ENCODE data around the gene LATS1.
"Not testable (repeated sequence)": the region's sequence is repeated elsewhere in the genome, so short reads cannot be mapped to it uniquely, and the experiment has no call there.

LATS1 gene

DNA sequence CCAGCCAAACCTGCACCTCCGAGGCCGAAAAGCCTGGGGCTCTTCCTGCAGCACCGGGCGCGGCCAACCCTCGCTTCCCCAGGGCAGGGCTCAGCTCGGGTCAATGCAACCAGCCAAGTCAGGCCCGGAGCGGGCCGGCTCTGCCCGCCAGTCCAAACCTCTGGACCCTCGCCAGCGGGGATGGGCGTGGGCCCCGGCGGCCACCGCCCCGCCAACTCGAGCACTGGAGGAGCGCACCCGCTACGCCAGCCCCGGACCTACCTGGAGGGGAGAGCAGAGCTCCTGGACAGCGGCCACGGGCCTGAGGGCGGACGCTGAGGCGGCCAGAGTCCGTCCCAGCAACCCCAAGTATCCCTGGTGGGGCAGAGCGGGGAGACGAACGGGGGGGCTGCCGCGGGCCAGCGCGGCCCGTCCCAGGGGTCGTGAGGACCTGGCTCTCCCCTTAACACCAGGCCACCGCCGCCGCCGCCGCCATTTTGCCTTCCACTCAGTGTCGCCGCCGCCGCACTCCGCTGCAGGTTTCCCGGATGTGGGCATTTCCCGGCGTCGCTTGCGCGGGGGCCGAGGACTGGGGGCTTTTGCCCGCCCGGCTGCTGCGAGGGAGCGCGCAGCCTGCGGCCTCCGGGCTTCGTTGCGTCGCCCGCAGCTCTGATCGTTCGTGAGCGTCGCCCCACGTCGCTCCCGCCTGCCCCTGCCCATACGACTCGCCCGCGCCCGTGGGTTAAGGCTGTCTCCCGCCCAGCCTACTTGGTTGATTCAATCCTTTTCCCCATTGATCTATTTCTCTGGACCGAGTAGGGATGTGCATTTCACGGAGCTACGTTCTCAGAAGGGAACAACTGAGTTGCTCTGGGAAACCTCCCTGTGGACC, at the start of gene LATS1:
Gene LATS1, minus strand, starts transcription at position 514 of the 871 bp plus-strand sequence. CDS start 15,975 bp downstream, outside the sequence.
- Histone ChIP-seq H3K27ac (ENCODE audit: low read length) (peak within 1 kb of the TSS; percentile 99), H3K9me3 (ENCODE audit: control insufficient read depth in 2 of 2, low read length in 2 of 2) (no peaks in the 10 kb centered on the region), H3K9ac (ENCODE audit: low read length in 2 of 2) (peak within 1 kb of the TSS; percentile 95 to 99), H3K36me3 (ENCODE audit: control insufficient read depth in 2 of 2, insufficient read depth in 2 of 2, low read length in 2 of 2) (no peaks in the 10 kb centered on the region), H3K27me3 (ENCODE audit: control insufficient read depth in 1 of 2, insufficient read depth in 2 of 2, low read length in 2 of 2) (no peaks in the 10 kb centered on the region), H3K4me1 (ENCODE audit: control insufficient read depth, insufficient read depth, low read length) (peaks cover 2% of the 10 kb centered on the region), H3K4me3 (ENCODE audit: low read length in 2 of 2) (peak within 1 kb of the TSS; percentile 78 to 94)

DNA sequence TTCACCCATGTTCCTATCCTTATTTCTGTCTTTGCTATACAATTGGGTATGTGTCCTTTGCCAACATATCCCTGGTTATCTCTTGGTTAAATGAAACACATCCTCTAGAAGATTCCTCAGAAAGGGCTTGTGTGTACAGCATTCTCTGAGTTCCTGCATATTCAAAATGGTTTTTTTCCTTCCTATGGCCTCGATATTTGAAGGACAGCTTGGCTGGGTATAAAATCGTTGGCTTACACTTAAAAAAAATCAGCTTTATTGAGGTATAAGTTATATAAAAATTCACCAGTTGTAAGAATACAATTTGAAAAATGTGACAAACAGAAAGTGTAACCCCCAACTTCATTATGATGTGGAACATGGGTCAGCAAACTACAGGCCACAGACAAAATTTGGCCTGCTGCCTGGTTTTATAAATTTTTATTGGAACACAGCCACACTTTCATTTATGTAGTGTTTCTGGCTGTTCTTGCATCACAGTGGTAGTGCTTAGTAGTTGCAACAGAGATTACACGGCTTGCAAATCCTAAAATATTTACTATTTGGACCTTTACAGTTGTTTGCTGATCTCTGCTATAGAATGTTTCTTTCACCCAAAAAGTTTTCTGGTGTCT, 48.4 kb upstream of the LATS1 start:
- no peaks in the 10 kb centered on the region for H3K27me3 ChIP-seq (ENCODE audit: control insufficient read depth in 1 of 2, insufficient read depth in 2 of 2, low read length in 2 of 2)

DNA sequence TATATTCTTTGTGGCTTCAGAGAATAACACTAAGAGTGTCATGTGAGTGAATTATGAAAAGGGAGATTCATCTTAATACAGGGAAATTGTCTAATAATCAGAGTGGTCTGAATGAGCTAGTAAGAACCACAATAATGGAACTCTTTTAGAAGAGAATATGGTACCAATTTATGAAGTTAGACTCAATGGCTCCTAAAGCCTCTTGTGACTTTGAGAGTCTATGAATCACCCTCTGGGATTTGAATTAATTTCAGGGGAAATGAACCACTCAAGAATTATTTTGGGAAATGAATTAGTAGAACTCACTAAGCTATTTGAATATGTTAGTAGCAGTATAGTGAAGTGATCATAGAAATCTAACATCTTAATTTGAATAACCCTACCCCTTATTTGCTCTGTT, 46.0 kb upstream of the LATS1 start:
- H3K27ac ChIP-seq (ENCODE audit: low read length), result no peak overlapping the region
- H3K9ac ChIP-seq (ENCODE audit: low read length in 2 of 2), result no peak overlapping the region
- peaks cover 0 to 2% of the 10 kb centered on the region in 2 donors for H3K9me3 ChIP-seq (ENCODE audit: control insufficient read depth in 2 of 2, low read length in 2 of 2)
- H3K4me1 ChIP-seq (ENCODE audit: control insufficient read depth, insufficient read depth, low read length), result no peaks in the 10 kb centered on the region
- H3K27me3 ChIP-seq (ENCODE audit: control insufficient read depth in 1 of 2, insufficient read depth in 2 of 2, low read length in 2 of 2), result no peaks in the 10 kb centered on the region
- no peak overlapping the region for H3K4me3 ChIP-seq (ENCODE audit: low read length in 2 of 2)
- peaks cover 0 to 15% of the 10 kb centered on the region in 2 donors for H3K36me3 ChIP-seq (ENCODE audit: control insufficient read depth in 2 of 2, insufficient read depth in 2 of 2, low read length in 2 of 2)

More for the DNA sequence above, 48.4 kb upstream of the LATS1 start:
- no peak overlapping the region for H3K4me3 ChIP-seq (ENCODE audit: low read length in 2 of 2)
- H3K4me1 ChIP-seq (ENCODE audit: control insufficient read depth, insufficient read depth, low read length), result no peaks in the 10 kb centered on the region
- peaks cover 0 to 2% of the 10 kb centered on the region in 2 donors for H3K9me3 ChIP-seq (ENCODE audit: control insufficient read depth in 2 of 2, low read length in 2 of 2)
- no peak overlapping the region for H3K27ac ChIP-seq (ENCODE audit: low read length)
- H3K9ac ChIP-seq (ENCODE audit: low read length in 2 of 2), result no peak overlapping the region
- peaks cover 0 to 9% of the 10 kb centered on the region in 2 donors for H3K36me3 ChIP-seq (ENCODE audit: control insufficient read depth in 2 of 2, insufficient read depth in 2 of 2, low read length in 2 of 2)

DNA sequence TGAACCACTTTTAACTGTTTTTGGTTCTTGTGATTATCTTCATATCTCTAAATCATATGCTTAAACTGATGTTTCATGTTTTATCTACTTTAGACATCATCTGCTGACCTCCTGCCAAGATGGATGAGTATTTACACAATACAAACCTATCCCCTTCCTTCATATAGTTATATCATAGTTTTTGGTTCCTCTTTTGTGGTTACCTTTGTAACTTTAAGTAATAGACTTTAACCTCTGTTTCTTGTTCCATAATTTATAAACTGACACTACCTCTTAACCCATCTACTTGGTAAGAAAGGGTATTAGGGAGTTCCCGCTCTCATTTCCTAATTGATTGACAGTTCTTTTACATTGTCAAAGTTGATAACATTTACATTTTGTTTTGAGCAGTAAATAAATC, 43.5 kb upstream of the LATS1 start:
- Histone ChIP-seq H3K27ac (ENCODE audit: low read length) (no peak overlapping the region), H3K9me3 (ENCODE audit: control insufficient read depth in 2 of 2, low read length in 2 of 2) (peaks cover 0 to 2% of the 10 kb centered on the region in 2 donors), H3K36me3 (ENCODE audit: control insufficient read depth in 2 of 2, insufficient read depth in 2 of 2, low read length in 2 of 2) (peaks cover 0 to 11% of the 10 kb centered on the region in 2 donors), H3K4me3 (ENCODE audit: low read length in 2 of 2) (no peak overlapping the region), H3K4me1 (ENCODE audit: control insufficient read depth, insufficient read depth, low read length) (no peaks in the 10 kb centered on the region), H3K9ac (ENCODE audit: low read length in 2 of 2) (no peak overlapping the region), H3K27me3 (ENCODE audit: control insufficient read depth in 1 of 2, insufficient read depth in 2 of 2, low read length in 2 of 2) (no peaks in the 10 kb centered on the region)

DNA sequence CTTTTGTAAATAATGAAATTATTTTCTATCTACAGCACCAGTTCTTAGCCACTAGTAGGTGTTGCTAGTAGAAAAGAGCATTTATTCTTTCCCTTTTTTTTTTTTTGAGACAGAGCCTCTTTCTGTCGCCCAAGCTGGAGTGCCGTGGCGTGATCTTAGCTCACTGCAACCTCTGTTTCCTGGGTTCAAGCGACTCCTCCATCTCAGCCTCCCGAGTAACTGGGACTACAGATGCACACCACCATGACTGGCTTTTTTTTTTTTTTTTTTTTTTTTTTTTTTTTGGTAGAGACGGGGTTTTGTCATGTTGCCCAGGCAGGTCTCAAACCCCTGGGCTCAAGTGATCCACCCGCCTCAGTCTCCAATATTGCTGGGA, 38.3 kb upstream of the LATS1 start:
- H3K36me3 ChIP-seq (ENCODE audit: control insufficient read depth in 2 of 2, insufficient read depth in 2 of 2, low read length in 2 of 2), result peaks cover 0 to 6% of the 10 kb centered on the region in 2 donors
- H3K27me3 ChIP-seq (ENCODE audit: control insufficient read depth in 1 of 2, insufficient read depth in 2 of 2, low read length in 2 of 2), result no peaks in the 10 kb centered on the region
- H3K4me1 ChIP-seq (ENCODE audit: control insufficient read depth, insufficient read depth, low read length), result peaks cover 1% of the 10 kb centered on the region
- no peaks in the 10 kb centered on the region for H3K9me3 ChIP-seq (ENCODE audit: control insufficient read depth in 2 of 2, low read length in 2 of 2)
- no peak overlapping the region for H3K27ac ChIP-seq (ENCODE audit: low read length)
- no peak overlapping the region for H3K4me3 ChIP-seq (ENCODE audit: low read length in 2 of 2)
- no peak overlapping the region for H3K9ac ChIP-seq (ENCODE audit: low read length in 2 of 2)

- no peaks in the 10 kb centered on the region for H3K27me3 ChIP-seq (ENCODE audit: control insufficient read depth in 1 of 2, insufficient read depth in 2 of 2, low read length in 2 of 2)
- H3K27ac ChIP-seq (ENCODE audit: low read length), result no peak overlapping the region
- peaks cover 8% of the 10 kb centered on the region for H3K4me1 ChIP-seq (ENCODE audit: control insufficient read depth, insufficient read depth, low read length)
- no peaks in the 10 kb centered on the region for H3K9me3 ChIP-seq (ENCODE audit: control insufficient read depth in 2 of 2, low read length in 2 of 2)
- H3K36me3 ChIP-seq (ENCODE audit: control insufficient read depth in 2 of 2, insufficient read depth in 2 of 2, low read length in 2 of 2), result peaks cover 0 to 6% of the 10 kb centered on the region in 2 donors
- no peak overlapping the region for H3K9ac ChIP-seq (ENCODE audit: low read length in 2 of 2)
- no peak overlapping the region for H3K4me3 ChIP-seq (ENCODE audit: low read length in 2 of 2)
These were observed 37.7 kb upstream of the LATS1 start for GRCh38 chr6:149755300-149756260.

GRCh38 chr6:149754548-149754947, 36.6 kb upstream of the LATS1 start:
- H3K27ac ChIP-seq (ENCODE audit: low read length), result no peak overlapping the region
- no peaks in the 10 kb centered on the region for H3K27me3 ChIP-seq (ENCODE audit: control insufficient read depth in 1 of 2, insufficient read depth in 2 of 2, low read length in 2 of 2)
- no peaks in the 10 kb centered on the region for H3K9me3 ChIP-seq (ENCODE audit: control insufficient read depth in 2 of 2, low read length in 2 of 2)
- no peak overlapping the region for H3K9ac ChIP-seq (ENCODE audit: low read length in 2 of 2)
- no peak overlapping the region for H3K4me3 ChIP-seq (ENCODE audit: low read length in 2 of 2)
- no peaks in the 10 kb centered on the region for H3K36me3 ChIP-seq (ENCODE audit: control insufficient read depth in 2 of 2, insufficient read depth in 2 of 2, low read length in 2 of 2)
- H3K4me1 ChIP-seq (ENCODE audit: control insufficient read depth, insufficient read depth, low read length), result peaks cover 12% of the 10 kb centered on the region

DNA sequence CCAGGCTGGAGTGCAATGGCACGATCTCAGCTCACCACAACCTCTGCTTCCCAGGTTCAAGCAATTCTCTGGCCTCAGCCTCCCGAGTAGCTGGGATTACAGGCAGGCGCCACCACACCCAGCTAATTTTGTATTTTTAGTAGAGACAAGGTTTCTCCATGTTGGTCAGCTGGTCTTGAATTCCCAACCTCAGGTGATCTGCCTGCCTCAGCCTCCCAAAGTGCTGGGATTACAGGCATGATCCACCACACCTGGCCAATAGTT, 35.4 kb upstream of the LATS1 start:
- H3K4me3 ChIP-seq (ENCODE audit: low read length in 2 of 2); H3K27me3 ChIP-seq (ENCODE audit: control insufficient read depth in 1 of 2, insufficient read depth in 2 of 2, low read length in 2 of 2); H3K27ac ChIP-seq (ENCODE audit: low read length); H3K36me3 ChIP-seq (ENCODE audit: control insufficient read depth in 2 of 2, insufficient read depth in 2 of 2, low read length in 2 of 2); H3K9me3 ChIP-seq (ENCODE audit: control insufficient read depth in 2 of 2, low read length in 2 of 2); H3K9ac ChIP-seq (ENCODE audit: low read length in 2 of 2): not testable (repeated sequence)
- H3K4me1 ChIP-seq (ENCODE audit: control insufficient read depth, insufficient read depth, low read length), result peaks cover 12% of the 10 kb centered on the region

DNA sequence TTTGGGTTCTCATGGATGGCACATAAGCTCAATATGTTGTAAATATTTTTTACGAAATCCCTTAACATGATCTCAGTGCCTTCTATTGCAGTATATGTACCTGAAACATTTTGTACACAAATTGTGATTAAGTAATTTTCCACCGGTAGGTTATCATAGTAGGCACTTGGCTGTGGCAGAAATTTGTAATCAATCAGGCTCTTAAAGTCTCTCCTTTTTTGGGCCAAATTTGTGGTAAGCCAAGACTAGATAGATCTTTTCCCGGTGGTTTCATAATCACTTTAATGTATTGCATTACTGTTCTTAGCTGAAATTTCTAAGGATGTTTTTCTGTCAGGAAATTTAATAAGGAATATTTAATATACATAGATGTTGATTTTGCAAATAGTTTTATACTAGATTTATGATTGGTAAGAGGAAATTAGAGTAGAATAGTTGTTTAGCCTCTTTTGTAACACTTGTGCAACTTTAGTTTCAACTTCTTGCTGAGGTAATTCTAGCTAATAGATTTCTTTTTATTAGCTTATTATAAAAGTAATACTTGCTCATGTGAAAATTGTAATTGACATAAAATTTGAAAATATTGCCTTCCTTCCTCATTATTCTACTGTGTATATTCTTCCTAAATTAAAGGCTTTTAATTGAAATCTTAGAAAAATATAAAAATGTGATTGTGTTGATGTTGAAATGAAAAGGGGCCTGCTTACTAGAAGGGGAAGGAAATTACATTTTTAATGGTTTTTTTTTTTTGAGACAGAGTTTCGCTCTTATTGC, 34.9 kb upstream of the LATS1 start:
- H3K9me3 ChIP-seq (ENCODE audit: control insufficient read depth in 2 of 2, low read length in 2 of 2), result no peaks in the 10 kb centered on the region
- no peak overlapping the region for H3K9ac ChIP-seq (ENCODE audit: low read length in 2 of 2)
- H3K36me3 ChIP-seq (ENCODE audit: control insufficient read depth in 2 of 2, insufficient read depth in 2 of 2, low read length in 2 of 2), result no peaks in the 10 kb centered on the region
- peaks cover 12% of the 10 kb centered on the region for H3K4me1 ChIP-seq (ENCODE audit: control insufficient read depth, insufficient read depth, low read length)
- H3K4me3 ChIP-seq (ENCODE audit: low read length in 2 of 2), result no peak overlapping the region
- no peak overlapping the region for H3K27ac ChIP-seq (ENCODE audit: low read length)
- H3K27me3 ChIP-seq (ENCODE audit: control insufficient read depth in 1 of 2, insufficient read depth in 2 of 2, low read length in 2 of 2), result no peaks in the 10 kb centered on the region

DNA sequence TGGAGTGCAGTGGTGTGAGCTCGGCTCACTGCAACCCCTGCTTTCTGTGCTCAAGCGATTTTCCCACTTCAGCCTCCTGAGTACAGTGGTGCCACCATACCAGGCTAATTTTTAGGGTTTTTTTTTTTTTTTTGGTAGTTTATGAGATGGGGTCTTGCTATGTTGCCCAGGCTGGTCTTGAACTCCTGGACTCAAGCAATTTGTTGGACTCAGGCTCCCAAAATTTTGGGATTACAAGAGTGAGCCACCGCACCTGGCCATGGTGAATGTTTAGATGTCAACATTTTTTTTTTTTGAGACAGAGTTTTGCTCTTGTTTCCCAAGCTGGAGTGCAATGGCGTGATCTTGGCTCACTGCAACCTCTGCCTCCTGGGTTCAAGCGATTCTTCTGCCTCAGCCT, 34.0 kb upstream of the LATS1 start:
- H3K4me3 ChIP-seq (ENCODE audit: low read length in 2 of 2); H3K27me3 ChIP-seq (ENCODE audit: control insufficient read depth in 1 of 2, insufficient read depth in 2 of 2, low read length in 2 of 2); H3K9me3 ChIP-seq (ENCODE audit: control insufficient read depth in 2 of 2, low read length in 2 of 2); H3K27ac ChIP-seq (ENCODE audit: low read length); H3K9ac ChIP-seq (ENCODE audit: low read length in 2 of 2); H3K36me3 ChIP-seq (ENCODE audit: control insufficient read depth in 2 of 2, insufficient read depth in 2 of 2, low read length in 2 of 2): not testable (repeated sequence)
- peaks cover 12% of the 10 kb centered on the region for H3K4me1 ChIP-seq (ENCODE audit: control insufficient read depth, insufficient read depth, low read length)

Data from stomach smooth muscle (tissue), 2 donors.